Glomerular visceral epithelial cell (primary cell): ENCODE results near the gene MSRB1.
"Not testable (repeated sequence)": the region's sequence is repeated elsewhere in the genome, so short reads cannot be mapped to it uniquely, and the experiment has no call there.

Source experiments
- DNase-seq: peaks from one replicate; pipeline ENCODE4 v3.0.0-alpha.2; 2016; ENCODE audit errors: extremely low spot score

MSRB1 gene

GRCh38 chr16:1978476-1979120 lies 35.6 kb upstream of the MSRB1 start:
- no peak for DNase-seq

GRCh38 chr16:1977875-1978268 lies 34.9 kb upstream of the MSRB1 start:
- no peak for DNase-seq

GRCh38 chr16:1976951-1977874 lies 34.2 kb upstream of the MSRB1 start:
- no peak for DNase-seq

GRCh38 chr16:1976216-1976520 lies 33.2 kb upstream of the MSRB1 start:
- no peak for DNase-seq

GRCh38 chr16:1975432-1976215 lies 32.6 kb upstream of the MSRB1 start:
- DNase-seq = no peak

- no peak for DNase-seq
Measured at GRCh38 chr16:1974157-1975070, 31.4 kb upstream of the MSRB1 start.

GRCh38 chr16:1973461-1974156 lies 30.6 kb upstream of the MSRB1 start:
- no peak for DNase-seq

GRCh38 chr16:1972490-1972877 lies 29.5 kb upstream of the MSRB1 start:
- no peak for DNase-seq

GRCh38 chr16:1971796-1972489 lies 28.9 kb upstream of the MSRB1 start, which contains the start of gene TBL3:
Gene TBL3, plus strand, starts transcription at chr16:1972053. Its CDS starts 112 bp downstream, at chr16:1972165.
- DNase-seq = peak; percentile 93

GRCh38 chr16:1968146-1968953 lies 25.4 kb upstream of the MSRB1 start:
- no peak for DNase-seq

- no peak for DNase-seq
Measured at GRCh38 chr16:1966460-1966859, 23.5 kb upstream of the MSRB1 start, which contains the start of gene RNF151. Gene RNF151, plus strand, starts transcription at chr16:1966856. Its CDS starts 26 bp downstream, at chr16:1966882.

- no peak for DNase-seq
Measured at GRCh38 chr16:1965396-1966001, 22.5 kb upstream of the MSRB1 start.

- peak; percentile 98 for DNase-seq
Measured at GRCh38 chr16:1964506-1965395, 21.8 kb upstream of the MSRB1 start, which contains the start of gene RPS2. Gene RPS2, minus strand, starts transcription at chr16:1964826. Its CDS starts 201 bp downstream, at chr16:1964625.

- no peak for DNase-seq
Measured at GRCh38 chr16:1963806-1964505, 21.0 kb upstream of the MSRB1 start.

- not testable (repeated sequence) for DNase-seq
Measured at GRCh38 chr16:1962161-1963153, 19.5 kb upstream of the MSRB1 start.

- no peak for DNase-seq
Measured at GRCh38 chr16:1961651-1962067, 18.7 kb upstream of the MSRB1 start.
